Measurements from ENCODE around the gene PPP1R1C. TPM values are rescaled to one million over a fixed set of nuclear protein-coding genes. Genes with fewer than 3 reads are reported as not detected.

Gene PPP1R1C
- total RNA-seq, 1 experiment from 2014 or later = 2.0 TPM

Other genes with a start within 250 kb of the PPP1R1C start
- 375 and 411 TPM in 2 replicates for gene ITPRID2, start 94.1 kb upstream of the PPP1R1C start, total RNA-seq (2022)